HG03439 (cell line): ENCODE measurements around the gene SDK1.
"Not testable (repeated sequence)": the region's sequence is repeated elsewhere in the genome, so short reads cannot be mapped to it uniquely, and the experiment has no call there.

ENCODE experiments used
- ATAC-seq: cut with Tn5 transposase; IDR thresholded peaks from one replicate; pipeline ENCODE4 v1.9.1; 2021; ENCODE audit warnings: mild to moderate bottlenecking, moderate library complexity; ENCODE audit not compliant: unreplicated experiment

Gene SDK1

DNA sequence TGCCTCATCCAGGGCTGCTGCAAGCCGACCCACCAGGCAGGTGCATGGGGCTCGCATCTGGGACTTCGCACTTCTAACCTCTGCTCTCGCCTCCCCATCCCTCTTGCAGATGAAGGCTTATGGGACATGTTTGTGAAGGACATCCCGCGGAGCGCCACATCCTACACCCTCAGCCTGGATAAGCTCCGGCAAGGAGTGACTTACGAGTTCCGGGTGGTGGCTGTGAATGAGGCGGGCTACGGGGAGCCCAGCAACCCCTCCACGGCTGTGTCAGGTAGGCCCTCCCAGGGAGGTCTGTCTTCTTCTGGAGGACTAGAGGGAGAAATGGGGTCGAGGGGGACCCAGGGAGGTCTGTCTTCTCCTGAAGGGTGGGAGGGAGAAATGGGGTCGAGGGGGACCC is 932.1 kb downstream of the SDK1 start:
- ATAC-seq, result no peak

- no peak for ATAC-seq
Measured at GRCh38 chr7:4233621-4234497, 932.8 kb downstream of the SDK1 start.

DNA sequence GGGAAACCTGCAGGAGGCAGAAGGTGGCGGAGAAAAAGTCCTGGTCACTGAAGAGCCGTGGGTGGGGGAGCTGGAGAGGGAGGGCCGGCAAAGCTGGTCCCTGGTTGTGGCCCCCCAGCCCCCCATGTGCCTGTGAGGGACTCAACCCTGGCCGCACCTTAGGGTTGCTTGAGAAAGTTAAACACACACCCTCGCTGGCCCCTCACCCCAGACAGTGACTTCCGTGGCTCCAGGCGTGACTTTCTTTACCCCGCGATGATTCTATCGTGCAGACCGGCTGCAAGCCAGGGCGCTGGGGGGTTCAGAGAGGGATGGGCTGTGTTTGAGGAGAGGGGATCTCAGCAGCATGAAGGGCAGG is 933.4 kb downstream of the SDK1 start:
- ATAC-seq, result no peak

DNA sequence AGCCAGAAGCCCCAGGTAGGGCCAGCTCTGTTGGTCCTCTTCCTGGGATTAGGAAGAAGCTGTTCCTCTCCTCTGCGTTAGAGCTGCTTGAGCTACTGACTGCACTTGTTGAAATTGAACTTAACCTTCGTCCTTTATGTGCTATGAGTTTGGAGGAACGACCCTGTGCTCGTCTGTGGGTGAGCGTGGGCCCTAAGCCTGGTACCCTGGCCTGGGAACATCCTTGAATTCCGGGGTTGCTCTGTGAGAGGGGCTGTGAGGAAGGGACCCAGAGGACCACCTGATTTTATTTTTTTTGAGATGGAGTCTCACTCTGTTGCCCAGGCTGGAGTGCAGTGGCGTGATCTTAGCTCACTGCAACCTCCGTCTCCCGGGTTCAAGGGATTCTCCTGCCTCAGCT is 933.8 kb downstream of the SDK1 start:
- ATAC-seq, result no peak

GRCh38 chr7:4235596-4235995 is 934.5 kb downstream of the SDK1 start:
- ATAC-seq, result no peak

DNA sequence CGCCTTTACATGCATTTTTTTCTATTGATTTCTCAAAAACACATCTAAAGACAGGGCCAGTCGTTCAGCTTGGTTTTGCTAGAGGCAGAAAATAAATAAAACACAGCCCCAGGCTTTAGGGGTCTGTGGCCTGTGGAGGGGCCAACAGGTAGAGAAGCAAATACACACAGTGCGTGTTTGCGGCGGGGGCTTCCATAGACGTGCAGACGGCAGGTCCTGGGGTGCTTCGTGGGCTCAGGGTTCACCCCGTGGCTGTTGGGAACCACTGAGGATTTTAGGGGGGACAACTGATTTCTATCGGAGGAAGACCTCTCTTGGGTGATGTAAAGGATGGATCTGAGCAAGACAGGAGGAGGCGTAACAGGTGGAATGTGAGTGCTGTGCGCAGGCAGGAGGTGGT is 935.3 kb downstream of the SDK1 start:
- ATAC-seq, result no peak

DNA sequence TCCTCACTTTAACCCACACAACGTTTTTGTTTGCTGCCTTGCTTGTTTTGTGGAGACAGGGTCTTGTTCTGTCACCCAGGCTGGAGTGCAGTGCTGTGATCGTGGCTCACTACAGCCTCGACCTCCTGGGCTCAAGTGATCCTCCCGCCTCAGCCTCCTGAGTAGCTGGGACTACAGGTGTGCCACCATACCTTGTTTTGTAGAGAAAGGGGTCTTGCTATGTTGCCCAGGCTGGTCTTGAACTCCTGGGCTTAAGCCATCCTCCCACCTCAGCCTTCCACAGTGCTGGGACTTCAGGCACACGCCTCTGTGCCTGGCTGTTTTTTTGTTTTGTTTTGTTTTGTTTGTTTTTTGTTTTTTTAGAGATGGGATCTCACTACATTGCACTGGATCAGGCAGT is 935.8 kb downstream of the SDK1 start:
- ATAC-seq, result not testable (repeated sequence)

GRCh38 chr7:4237296-4238235 is 936.5 kb downstream of the SDK1 start:
- no peak for ATAC-seq

DNA sequence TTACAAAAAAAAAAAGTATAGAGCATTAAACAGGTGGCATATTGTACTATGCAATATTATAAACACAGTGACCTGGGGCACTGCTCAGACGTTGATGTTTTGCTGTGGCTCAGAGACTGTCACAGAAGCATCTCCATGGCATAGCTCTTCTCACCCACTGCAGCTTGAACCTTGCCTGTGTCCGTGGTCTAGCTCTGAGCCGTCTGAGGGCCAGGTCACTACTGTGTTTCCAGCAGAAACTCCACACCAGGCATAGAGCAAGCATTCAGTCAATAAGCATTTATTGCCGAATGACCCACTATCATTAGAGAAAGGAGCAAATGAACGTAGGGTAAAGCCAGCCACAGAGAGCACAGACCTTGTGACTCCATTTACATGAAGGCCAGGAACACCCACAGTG is 937.8 kb downstream of the SDK1 start:
- ATAC-seq, result no peak

GRCh38 chr7:4240042-4240441 is 939.0 kb downstream of the SDK1 start:
- ATAC-seq, result no peak

DNA sequence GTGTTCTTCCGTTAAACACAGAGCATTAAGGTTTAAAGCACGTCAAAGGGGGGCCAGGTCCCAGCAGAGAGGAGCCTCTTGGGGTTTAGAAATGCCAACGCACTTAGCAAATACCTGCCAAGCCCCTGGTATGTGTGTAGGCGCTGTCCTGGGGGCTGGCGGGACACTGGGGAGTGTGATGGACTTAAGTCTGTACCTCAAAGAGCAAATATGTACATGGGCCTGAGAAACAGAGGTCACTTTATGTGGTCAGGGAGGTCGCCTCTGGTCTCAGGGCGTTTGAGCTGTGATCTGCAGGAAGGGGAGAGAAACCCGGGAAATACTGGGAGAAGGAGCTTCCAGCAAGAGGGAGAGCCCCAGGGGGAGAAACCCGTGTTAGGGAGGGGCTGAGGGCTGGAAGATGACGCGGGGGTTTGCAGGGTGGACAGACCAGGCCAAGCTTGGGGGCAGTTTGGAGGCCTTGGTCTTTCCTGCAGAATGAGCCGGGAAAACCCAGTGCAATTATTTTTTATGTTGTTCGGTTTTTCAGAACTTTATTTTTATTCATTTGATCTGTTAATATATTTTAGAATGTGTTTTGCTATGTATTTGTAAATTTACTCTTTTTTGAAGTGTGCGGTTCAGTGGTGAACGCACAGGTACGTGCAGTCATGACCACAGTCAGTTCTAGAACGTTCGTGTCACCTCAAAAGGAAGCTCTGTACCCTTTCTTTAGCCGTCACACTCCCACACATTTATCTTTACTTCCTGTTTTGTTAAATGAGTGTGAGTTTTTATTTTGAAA is 939.7 kb downstream of the SDK1 start:
- no peak for ATAC-seq

- ATAC-seq, result no peak
Measured at GRCh38 chr7:4241304-4241612, 940.2 kb downstream of the SDK1 start.

DNA sequence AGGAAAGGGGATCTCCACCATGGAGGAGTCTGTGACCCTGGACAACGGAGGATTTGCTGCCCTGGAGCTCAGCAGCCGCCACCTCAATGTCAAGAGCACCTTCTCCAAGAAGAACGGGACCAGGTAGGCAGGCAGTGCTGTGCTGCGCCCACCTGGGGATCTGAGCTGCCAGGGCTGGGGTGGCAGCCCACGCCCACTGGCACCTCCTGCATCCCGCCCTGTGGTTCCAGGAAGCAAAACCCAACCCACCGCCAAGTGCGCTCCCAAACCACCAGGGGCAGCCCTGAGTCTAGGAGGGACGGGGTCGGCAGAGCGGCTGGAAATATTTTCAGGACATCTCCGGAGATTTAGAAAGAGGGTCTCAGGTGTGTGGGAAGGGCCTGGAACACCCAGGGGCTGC is 940.7 kb downstream of the SDK1 start:
- no peak for ATAC-seq

- ATAC-seq, result no peak
Measured at GRCh38 chr7:4242706-4243105, 941.7 kb downstream of the SDK1 start.

GRCh38 chr7:4244041-4244440 is 943.0 kb downstream of the SDK1 start:
- ATAC-seq, result no peak

GRCh38 chr7:4244635-4245034 is 943.6 kb downstream of the SDK1 start:
- ATAC-seq, result no peak

DNA sequence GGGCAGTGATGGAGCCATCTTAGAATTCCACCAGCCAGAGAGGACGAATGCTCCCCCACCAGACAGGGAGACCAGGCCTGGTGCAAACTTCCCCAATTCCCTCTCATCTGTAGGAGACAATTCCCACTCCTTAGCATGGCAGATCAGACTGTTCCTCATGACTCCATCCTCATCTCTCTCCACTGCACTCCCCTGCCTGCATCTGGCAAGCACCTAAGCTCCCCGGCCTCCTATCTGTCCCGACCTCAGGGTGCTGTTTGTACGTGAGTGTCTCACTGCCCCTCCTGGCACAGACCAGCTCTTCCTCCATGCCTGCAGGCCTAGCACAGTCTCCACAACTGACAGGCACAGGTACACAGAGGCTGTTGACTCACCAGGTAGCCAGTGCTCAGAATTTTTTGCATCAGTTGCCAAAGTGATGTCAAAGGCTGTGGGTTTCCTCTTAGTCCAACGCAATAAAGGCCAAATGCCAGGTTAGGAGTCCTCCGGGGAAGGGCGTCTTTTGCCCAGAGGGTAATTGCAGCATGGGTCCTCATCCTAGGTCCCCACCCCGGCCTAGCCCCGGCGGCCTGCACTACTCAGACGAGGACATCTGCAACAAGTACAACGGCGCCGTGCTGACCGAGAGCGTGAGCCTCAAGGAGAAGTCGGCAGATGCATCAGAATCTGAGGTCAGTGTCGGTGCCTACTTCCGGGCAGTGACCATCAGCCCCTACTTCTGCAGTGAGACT is 944.2 kb downstream of the SDK1 start:
- no peak for ATAC-seq

GRCh38 chr7:4245866-4246470 is 944.9 kb downstream of the SDK1 start:
- no peak for ATAC-seq

- no peak for ATAC-seq
Measured at GRCh38 chr7:4246536-4246935, 945.5 kb downstream of the SDK1 start.
